ENCODE results near the gene ANLN.

ANLN gene

GRCh38 chr7:36381056-36381455 lies 8.6 kb upstream of the ANLN start:
- TF ChIP-seq CTCF (IDR thresholded peaks at IDR 0.05), result no peak

- no peak for TF ChIP-seq CTCF (IDR thresholded peaks at IDR 0.05)
Measured at GRCh38 chr7:36387435-36388231, 2.0 kb upstream of the ANLN start.

GRCh38 chr7:36388423-36388822 lies 1.2 kb upstream of the ANLN start:
- no peak for TF ChIP-seq CTCF (IDR thresholded peaks at IDR 0.05)

- no peak for TF ChIP-seq CTCF (IDR thresholded peaks at IDR 0.05)
Measured at GRCh38 chr7:36390199-36391090, 783 bp downstream of the ANLN start.

GRCh38 chr7:36391436-36392198 lies 2.0 kb downstream of the ANLN start:
- TF ChIP-seq CTCF (IDR thresholded peaks at IDR 0.05), result no peak

GRCh38 chr7:36393826-36394225 lies 4.2 kb downstream of the ANLN start:
- no peak for TF ChIP-seq CTCF (IDR thresholded peaks at IDR 0.05)

- no peak for TF ChIP-seq CTCF (IDR thresholded peaks at IDR 0.05)
Measured at GRCh38 chr7:36395171-36395894, 5.7 kb downstream of the ANLN start.

Data from LNCAP (cell line).